Lung (tissue), 12 donors: Measurements from ENCODE around the gene RSRC1. TPM values are rescaled to one million over a fixed set of nuclear protein-coding genes. Genes with fewer than 3 reads are reported as not detected.
"Not testable (repeated sequence)": the region's sequence is repeated elsewhere in the genome, so short reads cannot be mapped to it uniquely, and the experiment has no call there.

Source experiments
- ATAC-seq: fragments of 200-7000 bp; cut with Tn5 transposase; one replicate; pipeline ENCODE4 v1.9.1; 2020; ENCODE audit warnings: moderate number of reproducible peaks; ENCODE audit not compliant: insufficient read depth, low FRiP score
- DNase-seq, 3 donors: peaks; one replicate each; pipeline ENCODE4 v3.0.0-alpha.2; 2013 to 2017
- H3K27ac ChIP-seq, 2 donors: one replicate each; pipeline ENCODE4 v1.5.1; 2013; ENCODE audit warnings: mild to moderate bottlenecking in 2 of 2, moderate library complexity in 2 of 2, control low read depth in 1 of 2, inconsistent platforms in 1 of 2, low read depth in 1 of 2, low read length in 1 of 2
- H3K27me3 ChIP-seq, 3 donors: one replicate each; pipeline ENCODE4 v1.5.1; 2013; ENCODE audit warnings: low read length in 2 of 3; ENCODE audit not compliant: control insufficient read depth in 3 of 3, insufficient read depth in 3 of 3
- H3K36me3 ChIP-seq, 4 donors: one replicate each; pipeline ENCODE4 v1.5.1; 2013; ENCODE audit warnings: low read length in 4 of 4, mild to moderate bottlenecking in 1 of 4, moderate library complexity in 1 of 4; ENCODE audit not compliant: control insufficient read depth in 4 of 4, insufficient read depth in 4 of 4
- H3K4me1 ChIP-seq, 5 donors: one replicate each; pipeline ENCODE4 v1.5.1; 2013; ENCODE audit warnings: low read length in 5 of 5, mild to moderate bottlenecking in 2 of 5, moderate library complexity in 1 of 5; ENCODE audit not compliant: control insufficient read depth in 5 of 5, insufficient read depth in 5 of 5
- H3K4me3 ChIP-seq: one replicate; pipeline ENCODE4 v1.5.1; 2013; ENCODE audit warnings: mild to moderate bottlenecking, control low read depth, moderate library complexity
- H3K9ac ChIP-seq, 2 donors: one replicate each; pipeline ENCODE4 v1.5.1; 2013; ENCODE audit warnings: low read length in 2 of 2, control low read depth in 1 of 2; ENCODE audit not compliant: insufficient read depth in 1 of 2
- H3K9me3 ChIP-seq, 4 donors: one replicate each; pipeline ENCODE4 v1.5.1; 2013; ENCODE audit warnings: low read length in 3 of 4, mild to moderate bottlenecking in 1 of 4, moderate library complexity in 1 of 4; ENCODE audit not compliant: control insufficient read depth in 4 of 4, insufficient read depth in 3 of 4
- CTCF ChIP-seq: IDR thresholded peaks from 2 replicates; pipeline ENCODE4 v1.5.1; 2012; ENCODE audit warnings: mild to moderate bottlenecking; ENCODE audit errors: control extremely low read depth, extremely low read depth
- WGBS, 2 donors: extraction: QIAGEN DNeasy Blood & Tissue Kit; methylation state at CpG; one replicate each; pipeline ENCODE4 v1.1.7; 2013; 5-methylcytosine and 5-hydroxymethylcytosine counted together
- polyA plus RNA-seq, 2 donors: library from polyadenylated mRNA; stranded (reverse); fragments of 200-250 nt; gene quantifications; one replicate each; pipeline ENCODE4 v1.2.1, GENCODE V29; 2013
- total RNA-seq, 2 donors: library from RNA; depleted of rRNA in 1 of 2; stranded (reverse); fragments of >200 nt in 1 of 2; gene quantifications; one replicate each; pipeline ENCODE4 v1.2.1, GENCODE V29; 2014 to 2021
- donor health status: control.
- donor health status: control.
- donor health status: Bipolar disorder and iron deficiency.
- donor health status: healthy.
- donor health status: DM: yes; HTN: yes; CAD: no.

Gene RSRC1
- total and polyA plus RNA-seq, 4 donors = 9.1 to 53.5 (median 17.0) TPM

GRCh38 chr3:158313338-158313927, 203.5 kb downstream of the RSRC1 start:
- no peak overlapping the region for H3K27ac ChIP-seq
- no peaks in the 10 kb centered on the region for H3K4me1 ChIP-seq
- H3K9ac ChIP-seq = no peak overlapping the region
- no peak overlapping the region for H3K4me3 ChIP-seq
- ATAC-seq (no peak), DNase-seq (peak in 2 of 3 donors; percentile 24 to 39)
- WGBS, 2 donors = 54 to 57% methylated on average over 3 of the region's 3 CpGs
- H3K27me3 ChIP-seq = no peaks in the 10 kb centered on the region
- no peaks in the 10 kb centered on the region for H3K36me3 ChIP-seq
- no peaks in the 10 kb centered on the region for H3K9me3 ChIP-seq
- TF ChIP-seq CTCF = no peak

DNA sequence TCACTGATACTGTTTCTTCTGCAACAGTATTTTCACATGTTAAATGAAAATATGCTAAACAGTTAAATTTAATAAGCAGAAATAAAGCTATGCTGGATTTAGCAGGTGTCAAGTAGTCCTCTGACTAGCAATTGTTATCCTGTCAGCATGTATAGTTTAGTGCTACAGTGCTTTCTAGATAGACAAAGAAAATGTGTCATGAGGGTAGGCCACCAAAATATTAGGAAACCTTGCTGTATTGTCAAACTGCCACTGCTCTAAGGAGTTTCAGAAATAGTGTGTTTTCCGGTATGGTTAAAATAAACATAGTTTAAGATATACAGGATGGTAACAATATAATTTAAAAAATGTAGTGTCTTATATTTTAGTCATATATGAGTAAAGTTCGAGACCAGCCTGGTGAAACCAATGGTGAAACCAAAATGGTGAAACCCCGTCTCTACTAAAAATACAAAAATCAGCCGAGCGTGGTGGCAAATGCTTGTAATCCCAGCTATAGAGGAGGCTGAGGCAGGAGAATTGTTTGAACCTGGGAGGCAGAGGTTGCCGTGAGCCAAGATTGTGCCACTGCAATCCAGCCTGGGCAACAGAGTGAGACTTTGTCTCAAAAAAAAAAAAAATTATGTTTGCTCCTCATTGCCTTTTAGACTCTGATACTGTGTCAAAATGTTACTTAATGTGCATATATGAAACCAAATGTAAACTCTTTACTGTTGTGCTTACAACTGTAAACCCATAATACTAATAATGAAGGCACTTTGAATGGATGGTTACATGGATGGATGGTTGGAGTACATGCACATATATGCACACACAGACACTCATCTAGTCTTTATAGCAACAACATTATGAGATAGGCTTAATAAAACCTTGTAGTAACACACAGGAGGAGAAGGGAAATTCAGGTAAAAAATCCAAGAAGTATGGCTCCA, 204.8 kb downstream of the RSRC1 start:
- H3K27me3 ChIP-seq = no peaks in the 10 kb centered on the region
- DNase-seq (no peak), ATAC-seq (no peak)
- WGBS, 2 donors = 95 to 98% methylated on average over 6 of the region's 6 CpGs
- no peak overlapping the region for H3K27ac ChIP-seq
- no peaks in the 10 kb centered on the region for H3K9me3 ChIP-seq
- H3K36me3 ChIP-seq = no peaks in the 10 kb centered on the region
- no peaks in the 10 kb centered on the region for H3K4me1 ChIP-seq
- no peak for TF ChIP-seq CTCF
- no peak overlapping the region for H3K9ac ChIP-seq
- H3K4me3 ChIP-seq = no peak overlapping the region

GRCh38 chr3:158329696-158330441, 220.0 kb downstream of the RSRC1 start:
- H3K4me3 ChIP-seq, H3K27me3 ChIP-seq, H3K27ac ChIP-seq, H3K9me3 ChIP-seq, H3K4me1 ChIP-seq, H3K36me3 ChIP-seq, ATAC-seq: not testable (repeated sequence)
- WGBS, 2 donors = 50 to 63% methylated on average over 21 of the region's 21 CpGs
- peak; percentile 25 to 35 (median 34) for DNase-seq
- H3K9ac ChIP-seq = peak overlapping the region in 1 of 2 donors; percentile 28

DNA sequence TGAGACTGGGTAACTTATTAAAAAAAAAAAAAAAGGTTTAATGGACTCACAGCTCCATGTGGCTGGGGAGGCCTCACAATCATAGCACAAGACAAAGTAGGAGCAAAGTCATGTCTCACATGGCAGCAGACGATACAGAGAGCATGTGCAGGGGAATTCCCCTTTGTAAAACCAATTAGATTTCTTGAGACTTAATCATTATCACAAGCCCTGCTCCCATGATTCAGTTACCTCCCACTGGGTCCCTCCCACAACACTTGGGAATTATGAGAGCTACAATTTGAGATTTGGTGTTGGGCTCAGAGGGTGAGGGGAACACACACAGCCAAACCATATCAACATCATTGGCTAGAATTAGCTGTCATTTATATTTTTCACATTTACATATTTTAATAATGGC, 221.0 kb downstream of the RSRC1 start:
- Histone ChIP-seq H3K27ac (no peak overlapping the region), H3K36me3 (peaks cover 0 to 1% (median 0%) of the 10 kb centered on the region in 4 donors), H3K4me1 (no peaks in the 10 kb centered on the region), H3K9me3 (no peaks in the 10 kb centered on the region), H3K27me3 (no peaks in the 10 kb centered on the region), H3K4me3 (no peak overlapping the region), H3K9ac (no peak overlapping the region)
- TF ChIP-seq CTCF = no peak
- 81 to 93% methylated on average over 1 of the region's 1 CpG for WGBS, 2 donors
- DNase-seq (no peak), ATAC-seq (no peak)
